GM12892 (cell line): ENCODE data around the gene SFT2D3. TPM values are rescaled to one million over a fixed set of nuclear protein-coding genes. Genes with fewer than 3 reads are reported as not detected.

Experiments used
- DNase-seq: peaks from one replicate; pipeline ENCODE4 v3.0.0; 2011; ENCODE audit not compliant: insufficient read length
- FAIRE-seq: peaks from 2 replicates; lab custom pipeline; 2011; peaks lifted over from hg19 to GRCh38; lab: Jason Lieb, UNC
- POLR2A ChIP-seq: IDR thresholded peaks from 2 replicates; pipeline ENCODE4 v1.6.1; 2011; ENCODE audit warnings: low read depth, low read length, control low read depth
- POLR2AphosphoS5 ChIP-seq: IDR thresholded peaks from 2 replicates; pipeline ENCODE4 v1.6.1; 2011; ENCODE audit warnings: low read depth, low read length, control low read depth
- TAF1 ChIP-seq: IDR thresholded peaks from 2 replicates; pipeline ENCODE4 v1.6.1; 2011; ENCODE audit warnings: low read depth, mild to moderate bottlenecking, control low read depth, low read length, borderline replicate concordance
- polyA plus RNA-seq: library from polyadenylated mRNA; unstranded; fragments of >200 nt; gene quantifications from one replicate; pipeline ENCODE4 v1.2.1, GENCODE V29; 2012; ENCODE audit warnings: missing spikeins, inconsistent platforms; ENCODE audit not compliant: missing spikeins

The SFT2D3 gene, protein sequence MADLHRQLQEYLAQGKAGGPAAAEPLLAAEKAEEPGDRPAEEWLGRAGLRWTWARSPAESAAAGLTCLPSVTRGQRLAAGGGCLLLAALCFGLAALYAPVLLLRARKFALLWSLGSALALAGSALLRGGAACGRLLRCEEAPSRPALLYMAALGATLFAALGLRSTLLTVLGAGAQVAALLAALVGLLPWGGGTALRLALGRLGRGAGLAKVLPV
- not detected for polyA plus RNA-seq

DNA sequence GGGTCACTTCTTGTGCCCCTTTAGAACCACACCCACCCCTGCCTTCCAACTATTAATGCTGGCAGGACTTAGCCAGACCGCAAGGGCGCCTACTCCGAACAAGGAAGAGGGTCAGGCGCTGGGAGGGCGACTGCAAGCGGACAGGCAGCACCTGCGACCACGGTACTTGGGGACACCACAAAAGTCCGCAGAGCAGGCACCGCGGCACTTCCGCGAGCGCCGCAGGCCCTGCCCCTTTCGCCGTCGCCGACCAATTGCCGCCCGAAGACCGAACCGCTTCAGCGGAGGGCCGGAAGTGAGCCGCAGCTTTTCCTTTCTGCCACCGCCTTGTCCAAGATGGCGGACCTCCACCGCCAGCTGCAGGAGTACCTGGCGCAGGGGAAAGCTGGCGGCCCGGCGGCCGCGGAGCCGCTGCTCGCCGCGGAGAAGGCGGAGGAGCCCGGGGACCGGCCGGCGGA is at the start of gene SFT2D3:
Gene SFT2D3 (plus strand): TSS at position 305 of the 458 bp plus-strand sequence. CDS start 32 bp downstream, at position 337.
- DNase-seq = peak; percentile 92
- TF ChIP-seq POLR2AphosphoS5 (peak; percentile 91), POLR2A (peak; percentile 99), TAF1 (peak; percentile 97)
- FAIRE-seq = peak; percentile 97

DNA sequence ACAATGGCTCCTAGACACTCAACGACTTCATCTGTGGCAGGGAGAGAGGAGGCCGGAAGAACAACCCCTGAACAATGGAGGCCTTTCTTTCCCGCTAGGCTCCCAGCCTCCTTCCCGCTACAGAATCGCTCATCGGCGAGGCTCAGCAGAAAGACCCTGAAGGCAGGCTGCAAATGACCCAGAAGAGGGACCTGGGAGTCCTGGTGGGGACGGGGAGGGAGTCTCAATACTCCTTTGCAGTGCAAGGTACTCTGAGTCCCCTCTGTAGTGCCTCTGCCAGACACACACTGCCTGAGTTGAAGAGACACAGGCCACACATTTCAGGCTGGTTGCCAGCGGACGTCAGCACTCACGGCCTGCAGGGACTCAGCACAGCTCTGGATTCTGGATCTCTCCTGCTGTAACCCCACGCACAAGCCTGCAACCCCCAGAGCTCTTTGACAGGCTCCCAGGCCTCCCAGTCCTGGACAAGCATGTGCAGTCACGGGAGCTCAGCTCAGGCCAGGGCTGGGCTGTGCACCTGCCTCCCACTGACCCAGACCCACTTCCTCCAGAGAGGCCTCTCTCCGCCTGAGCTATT is 49.2 kb upstream of the SFT2D3 start:
- FAIRE-seq = no peak
- DNase-seq = no peak
- TF ChIP-seq TAF1 (no peak), POLR2A (no peak), POLR2AphosphoS5 (no peak)

DNA sequence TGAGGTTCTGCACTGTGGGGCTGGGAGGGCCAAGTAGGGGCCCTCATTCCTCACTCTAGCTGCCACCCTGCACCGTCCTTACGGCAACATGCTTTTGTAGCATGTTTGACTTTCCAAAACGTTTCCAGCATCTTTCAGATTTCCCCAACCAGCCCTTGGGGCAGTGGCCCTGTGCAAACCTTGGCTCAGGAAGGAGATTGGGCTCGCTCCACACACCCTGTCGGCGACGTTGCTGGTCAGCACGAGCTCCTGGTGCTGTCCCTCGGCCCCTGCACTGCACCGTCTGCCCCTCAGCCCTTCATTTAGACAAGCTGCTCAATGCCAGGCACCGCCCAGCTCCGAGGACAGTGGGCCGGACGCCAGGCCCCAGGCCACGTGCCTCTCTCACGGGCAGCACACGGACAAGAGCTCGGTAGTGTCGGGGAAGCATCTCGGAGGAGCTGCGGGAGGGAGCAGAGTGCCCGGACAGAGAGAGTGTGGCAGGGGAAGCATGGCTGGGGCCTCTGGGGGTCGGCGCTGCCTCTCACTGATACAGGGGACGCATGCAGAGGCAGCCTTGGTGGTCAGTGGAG is 48.4 kb upstream of the SFT2D3 start:
- no peak for FAIRE-seq
- no peak for TF ChIP-seq POLR2A
- no peak for TF ChIP-seq POLR2AphosphoS5
- TF ChIP-seq TAF1 = no peak
- DNase-seq = no peak

DNA sequence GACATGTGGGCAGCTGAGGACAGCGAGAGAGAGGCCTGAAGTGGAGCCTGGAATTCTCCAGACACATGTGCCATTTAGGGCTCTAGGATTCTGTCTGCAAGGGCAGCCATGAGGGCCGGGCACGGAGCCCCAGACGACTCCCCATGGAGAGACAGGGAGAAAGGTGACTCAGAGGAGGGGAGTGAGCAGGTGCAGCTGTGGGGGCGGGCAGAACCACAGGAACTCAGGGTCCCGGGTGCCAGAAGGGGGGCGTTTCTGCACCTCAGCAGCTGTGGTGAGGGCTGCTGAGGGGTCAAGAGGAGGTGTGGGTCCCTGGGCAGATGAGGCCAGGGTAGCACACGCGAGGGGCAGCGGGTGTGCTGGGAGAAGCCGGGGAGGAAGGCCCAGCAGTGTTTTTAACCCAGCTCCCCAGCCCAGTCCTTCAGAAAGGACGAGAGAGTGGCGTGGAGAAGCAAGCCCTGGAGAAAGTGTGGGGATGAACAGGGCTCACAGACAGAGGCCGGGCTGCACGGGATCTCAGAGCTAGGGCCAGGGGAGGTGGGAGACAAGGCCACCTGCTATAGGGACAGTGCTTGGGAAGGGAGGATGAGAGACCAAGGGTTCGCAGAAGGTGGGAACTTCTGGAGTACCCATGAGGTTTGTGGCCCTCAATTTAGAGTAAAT is 47.7 kb upstream of the SFT2D3 start:
- no peak for FAIRE-seq
- DNase-seq = no peak
- TF ChIP-seq POLR2A = no peak
- TF ChIP-seq TAF1 = no peak
- TF ChIP-seq POLR2AphosphoS5 = no peak

DNA sequence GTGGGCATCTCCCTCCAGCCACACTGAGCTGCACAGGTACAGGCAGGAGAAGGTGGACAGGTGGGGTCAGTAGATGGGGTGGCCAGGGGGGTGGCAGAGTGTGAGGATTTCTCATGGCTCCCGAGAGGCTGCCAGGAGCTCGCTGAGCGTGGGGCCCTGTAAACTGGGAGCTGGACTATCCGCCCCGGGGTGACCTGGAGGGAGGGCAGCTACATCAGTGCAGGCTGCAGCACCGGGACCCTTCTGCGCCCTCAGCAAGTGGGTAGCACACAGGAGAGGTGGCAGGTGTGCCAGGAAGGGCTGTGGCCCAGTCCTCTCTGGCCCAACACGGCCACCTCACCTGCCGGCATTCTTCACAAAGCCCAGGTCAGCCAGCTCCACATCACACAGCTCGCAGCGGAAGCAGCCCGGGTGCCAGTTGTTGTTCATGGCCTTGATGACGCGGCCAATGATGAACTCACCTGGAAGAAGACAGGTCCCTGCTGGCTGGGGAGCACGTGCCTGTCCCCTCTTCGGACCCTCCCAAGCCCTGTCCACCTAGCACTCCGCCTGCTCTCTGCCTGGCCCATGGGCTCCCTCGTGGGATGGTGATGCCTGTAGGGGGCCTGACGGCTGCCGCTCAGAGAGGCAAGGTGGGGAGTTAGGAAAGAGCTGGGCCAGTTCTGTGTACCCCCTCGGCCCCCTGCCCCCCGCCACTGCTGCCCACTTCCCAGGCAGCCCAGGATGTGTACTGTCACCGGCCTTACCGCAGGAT is 47.0 kb upstream of the SFT2D3 start:
- no peak for FAIRE-seq
- no peak for DNase-seq
- TF ChIP-seq TAF1 = no peak
- TF ChIP-seq POLR2A = no peak
- TF ChIP-seq POLR2AphosphoS5 = no peak

DNA sequence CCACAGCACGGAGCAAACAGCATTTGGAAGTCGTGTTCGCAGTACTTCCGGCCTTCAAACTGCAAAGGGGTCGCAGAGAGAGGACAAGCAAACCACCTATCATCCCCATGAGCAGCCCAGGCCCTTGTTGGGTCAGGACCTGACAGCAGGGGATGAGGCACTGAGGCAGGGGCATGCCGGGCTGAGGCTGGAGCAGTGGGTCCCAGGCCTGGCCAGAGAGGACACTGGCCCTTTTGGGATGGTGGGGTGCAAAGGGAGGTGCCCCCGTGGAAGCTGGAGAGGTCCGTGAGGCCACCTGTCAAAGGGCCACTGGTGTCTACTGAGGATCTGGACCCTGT is 46.5 kb upstream of the SFT2D3 start:
- DNase-seq (no peak), FAIRE-seq (no peak)
- TF ChIP-seq TAF1 = no peak

DNA sequence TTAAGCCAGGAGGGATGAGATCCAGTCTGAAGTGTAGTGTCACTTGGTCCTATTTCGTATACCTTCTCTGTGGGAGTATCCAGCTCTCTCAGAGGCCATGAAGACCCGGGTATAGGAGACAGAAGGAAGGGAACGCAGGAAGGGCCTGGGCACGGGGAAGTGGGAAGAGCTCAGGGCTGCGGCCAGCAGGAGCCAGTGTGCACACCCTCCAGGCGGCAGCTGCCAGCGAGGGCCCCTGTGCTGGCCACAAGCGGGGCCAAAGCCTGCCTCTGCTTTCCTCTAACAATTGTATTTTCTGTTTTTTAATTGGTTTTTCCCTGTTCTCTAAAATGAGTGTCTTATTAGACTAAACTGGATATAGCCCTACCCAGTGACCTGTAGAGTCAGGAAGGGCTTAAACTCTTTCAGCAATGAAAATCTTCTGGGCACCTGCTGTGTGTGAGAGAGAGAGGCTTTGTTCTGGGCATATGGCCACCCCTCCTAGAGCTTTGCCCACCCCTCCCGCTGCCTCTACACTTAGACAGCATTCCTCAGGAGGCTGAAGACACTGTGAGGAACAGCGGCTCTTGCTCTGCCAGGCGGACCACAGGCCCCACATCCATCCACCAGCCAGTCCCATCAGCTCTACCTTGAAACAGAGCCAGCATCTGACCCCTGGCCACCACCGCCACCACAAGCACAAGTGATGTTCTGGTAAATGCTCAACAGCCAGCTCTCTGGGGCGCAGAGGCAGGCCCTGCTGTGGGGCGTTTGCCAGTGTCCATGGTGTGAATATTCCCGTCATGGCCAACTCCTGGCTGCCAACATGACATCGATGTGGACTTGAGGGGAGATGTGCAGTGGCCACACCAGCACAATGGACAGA is 45.9 kb upstream of the SFT2D3 start:
- TF ChIP-seq POLR2A = no peak
- FAIRE-seq (no peak), DNase-seq (no peak)

DNA sequence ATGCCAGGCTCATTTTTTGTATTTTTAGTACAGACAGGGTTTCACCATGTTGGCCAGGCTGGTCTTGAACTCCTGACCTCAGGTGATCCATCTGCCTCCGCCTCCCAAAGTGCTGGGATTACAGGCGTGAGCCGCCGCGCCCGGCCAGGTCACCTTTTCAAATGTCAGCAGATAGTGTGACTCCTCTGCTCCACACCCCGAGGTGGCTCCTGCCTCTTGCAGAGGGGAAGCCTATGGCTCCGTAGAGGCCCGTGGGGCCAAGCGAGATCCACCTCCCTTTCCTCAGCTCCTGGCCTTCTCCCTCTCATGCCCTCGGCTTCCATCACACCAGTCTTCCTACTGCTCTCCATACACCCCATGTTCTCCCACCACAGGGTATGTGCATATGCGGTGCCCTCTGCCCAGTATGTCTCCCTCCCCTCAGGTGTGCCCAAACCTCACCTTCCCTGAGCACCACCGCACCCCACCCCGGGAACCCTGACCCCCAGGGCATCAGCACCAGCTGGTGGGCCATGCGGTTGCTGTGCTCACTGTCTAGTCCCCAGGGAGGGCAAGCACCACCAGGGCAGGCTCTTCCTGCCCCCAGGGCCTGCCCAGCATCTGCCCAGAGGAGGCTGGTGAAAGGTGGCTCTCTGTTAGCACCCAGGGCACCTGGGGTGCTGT is 44.6 kb upstream of the SFT2D3 start:
- FAIRE-seq (no peak), DNase-seq (no peak)
- TF ChIP-seq POLR2AphosphoS5 (no peak), TAF1 (no peak), POLR2A (no peak)

DNA sequence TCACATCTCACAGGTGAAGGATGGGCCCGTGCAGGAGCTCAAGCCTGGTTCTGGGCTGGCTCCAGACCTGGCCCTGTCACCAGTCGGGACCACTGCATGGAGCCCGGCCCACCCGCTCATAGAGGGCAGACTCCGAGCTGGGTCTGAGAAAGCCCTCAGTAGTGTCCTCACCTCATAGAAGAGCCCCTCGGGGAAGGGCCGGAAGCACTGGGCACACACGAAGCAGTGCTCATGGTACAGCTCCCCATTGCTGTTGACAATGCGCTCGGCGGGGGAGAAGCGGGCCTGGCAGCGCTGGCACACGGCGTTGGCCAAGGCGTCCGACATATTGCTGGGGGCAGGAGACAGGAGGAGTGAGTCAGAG is 44.1 kb upstream of the SFT2D3 start:
- no peak for FAIRE-seq
- no peak for DNase-seq
- TF ChIP-seq POLR2A (no peak), TAF1 (no peak), POLR2AphosphoS5 (no peak)

DNA sequence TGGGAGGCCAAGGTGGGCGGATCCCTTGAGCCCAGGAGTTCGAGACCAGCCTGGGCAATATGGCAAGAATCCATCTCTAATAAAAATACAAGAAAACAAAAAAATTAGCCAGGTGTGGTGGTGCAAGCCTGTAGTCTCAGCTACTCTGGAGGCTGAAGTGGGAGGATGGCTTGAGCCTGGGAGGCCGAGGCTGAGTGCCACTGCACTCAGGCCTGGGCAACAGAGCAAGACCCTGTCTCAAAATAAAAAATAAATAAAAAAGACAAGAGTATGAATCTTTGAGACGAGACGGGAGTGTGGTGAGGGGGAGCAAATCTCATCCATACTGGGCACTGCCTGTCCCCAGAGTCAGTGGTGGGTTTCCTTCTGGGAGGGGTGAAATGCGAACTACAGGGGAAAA is 43.2 kb upstream of the SFT2D3 start:
- FAIRE-seq (no peak), DNase-seq (no peak)
- TF ChIP-seq TAF1 = no peak
- no peak for TF ChIP-seq POLR2AphosphoS5
- TF ChIP-seq POLR2A = no peak
